COLO829 (cell line): Measurements from ENCODE around the gene NEO1.

Experiments
- DNase-seq: peaks from one replicate; pipeline ENCODE4 v3.0.0; 2012; ENCODE audit warnings: low spot score

NEO1 gene

DNA sequence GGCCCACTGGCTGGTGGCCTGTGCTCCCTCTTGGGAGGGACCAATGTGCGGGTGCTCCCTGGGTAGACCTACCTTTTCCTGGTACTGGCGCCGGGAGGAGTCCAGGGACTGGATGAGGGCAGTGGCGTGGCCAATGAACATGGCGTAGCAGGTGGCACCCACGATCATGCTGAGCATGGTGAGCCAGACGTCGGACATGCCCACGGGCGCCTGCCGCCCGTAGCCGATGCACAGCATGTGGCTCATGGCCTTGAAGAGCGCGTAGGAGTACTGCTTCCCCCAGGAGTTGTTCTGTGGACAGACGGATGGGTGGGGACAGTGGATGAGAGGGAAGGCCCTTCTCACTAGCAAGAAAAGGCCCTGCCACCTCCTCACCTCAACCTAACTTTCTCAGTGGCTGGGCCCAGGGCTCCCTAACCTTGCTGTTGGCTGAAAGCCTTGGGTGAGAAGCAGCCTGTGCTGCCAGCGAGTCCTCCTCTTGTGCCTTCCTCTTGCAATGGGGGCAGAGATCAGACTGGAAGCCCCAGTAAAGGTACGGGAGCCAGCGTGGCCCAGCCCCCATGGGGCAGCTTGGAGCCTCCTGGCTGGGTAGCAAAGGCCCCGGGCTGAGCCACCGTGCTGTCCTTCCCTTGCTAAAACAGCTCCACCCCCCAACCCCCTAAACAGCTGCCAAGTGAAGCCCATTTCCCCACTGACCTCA is 277.4 kb downstream of the NEO1 start:
- DNase-seq: no peak

DNA sequence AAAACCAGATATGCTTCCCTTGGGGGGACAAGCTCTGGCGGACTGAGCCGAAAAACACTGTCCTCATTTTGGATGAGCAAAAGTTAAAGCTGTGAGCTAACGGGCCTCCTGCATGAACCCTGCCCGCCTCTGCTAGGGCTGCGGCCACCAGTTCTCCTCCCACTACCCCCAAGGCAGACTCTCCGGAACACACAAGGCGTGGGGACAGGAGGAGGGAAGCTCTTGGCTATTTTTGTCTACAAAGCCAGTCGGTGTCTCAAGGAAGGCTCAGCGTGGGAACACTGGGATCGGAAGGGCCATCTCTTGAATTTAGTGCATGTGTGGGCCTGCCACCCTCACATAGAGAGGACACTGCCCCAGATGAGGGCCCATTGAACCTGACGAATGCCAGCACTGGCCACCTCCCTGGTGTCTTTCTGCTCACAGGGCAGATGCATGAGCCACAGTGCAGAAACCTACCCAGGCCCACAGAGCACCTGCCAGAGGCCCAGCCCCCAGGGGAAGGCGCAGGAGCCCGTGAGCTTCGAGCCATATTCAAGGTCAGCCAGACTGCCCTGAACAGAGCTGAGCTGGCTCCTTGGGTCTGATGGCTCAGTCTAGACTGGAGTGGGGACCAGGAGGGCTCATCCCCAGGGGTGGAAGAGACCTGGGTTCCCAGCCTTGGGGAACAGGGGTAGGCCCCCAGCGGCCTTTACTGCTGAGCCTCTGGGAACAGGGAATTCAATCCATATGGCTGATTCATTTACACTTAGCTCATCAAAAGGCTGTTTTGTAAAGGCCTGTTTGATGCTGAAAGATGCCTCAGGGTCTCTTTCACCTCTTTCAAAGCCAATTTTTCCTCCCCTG is 278.2 kb downstream of the NEO1 start:
- peak; percentile 9 for DNase-seq

DNA sequence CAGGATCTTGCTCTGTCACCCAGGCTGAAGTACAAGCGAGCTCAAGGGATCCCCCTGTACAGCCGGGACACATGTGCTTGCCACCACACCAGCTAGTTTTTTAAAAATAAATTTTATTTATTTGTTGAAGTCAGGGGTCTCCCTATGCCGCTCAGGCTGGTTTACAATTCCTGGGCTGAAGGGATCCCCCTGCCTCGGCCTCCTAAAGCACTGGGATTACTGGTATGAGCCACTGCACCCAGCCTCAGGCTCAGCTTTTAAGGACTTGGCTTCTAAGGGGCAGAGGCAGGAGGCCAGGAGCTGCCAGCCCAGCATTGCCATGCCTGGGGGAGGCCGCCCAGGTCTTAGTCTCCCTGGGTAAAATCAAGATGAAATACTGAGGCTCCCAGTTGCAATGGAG is 279.2 kb downstream of the NEO1 start:
- no peak for DNase-seq

DNA sequence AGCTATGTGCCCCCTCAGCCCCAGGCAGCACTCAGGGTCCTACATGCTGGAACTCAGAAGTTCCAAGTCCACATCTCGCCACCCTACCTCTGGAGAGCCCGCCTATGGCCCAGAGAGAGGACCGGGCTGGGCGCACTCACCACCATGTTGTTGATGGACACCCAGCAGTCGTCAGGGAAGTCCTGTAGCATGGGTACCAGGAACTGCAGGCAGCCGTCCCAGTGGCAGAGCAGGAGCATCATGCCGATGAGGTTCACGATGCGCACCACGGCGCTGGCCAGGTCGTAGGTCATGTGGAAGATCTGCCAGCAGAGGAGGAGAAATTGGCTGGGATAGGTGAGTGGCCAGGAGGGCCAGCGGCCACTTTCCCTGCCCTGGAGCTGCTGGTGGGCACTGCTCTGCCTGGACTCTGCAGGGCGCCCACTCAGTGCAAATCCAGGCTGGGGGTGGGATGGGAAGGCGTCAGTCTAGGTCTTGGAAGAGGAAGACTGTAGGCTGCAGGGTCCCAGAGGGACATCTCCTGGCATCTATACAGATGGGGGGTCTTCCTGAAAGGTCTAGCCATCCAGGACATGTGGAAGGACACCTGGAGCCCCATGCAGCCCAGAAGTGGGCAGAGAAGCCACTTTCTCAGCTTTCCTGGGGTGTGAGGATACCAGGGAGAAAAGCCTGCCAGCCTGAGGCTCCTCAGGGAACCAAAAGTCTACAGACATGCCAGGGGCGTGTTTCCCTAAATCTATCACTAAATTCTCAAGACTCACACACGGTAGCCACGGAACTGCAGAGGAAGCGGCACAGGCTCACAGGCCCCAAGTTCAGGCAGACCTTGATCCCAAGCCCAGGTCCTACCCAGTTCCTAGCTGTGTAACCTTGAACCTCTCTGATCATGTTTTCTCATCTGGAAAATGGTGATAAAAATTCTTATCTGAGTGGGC is 280.0 kb downstream of the NEO1 start:
- DNase-seq: no peak

DNA sequence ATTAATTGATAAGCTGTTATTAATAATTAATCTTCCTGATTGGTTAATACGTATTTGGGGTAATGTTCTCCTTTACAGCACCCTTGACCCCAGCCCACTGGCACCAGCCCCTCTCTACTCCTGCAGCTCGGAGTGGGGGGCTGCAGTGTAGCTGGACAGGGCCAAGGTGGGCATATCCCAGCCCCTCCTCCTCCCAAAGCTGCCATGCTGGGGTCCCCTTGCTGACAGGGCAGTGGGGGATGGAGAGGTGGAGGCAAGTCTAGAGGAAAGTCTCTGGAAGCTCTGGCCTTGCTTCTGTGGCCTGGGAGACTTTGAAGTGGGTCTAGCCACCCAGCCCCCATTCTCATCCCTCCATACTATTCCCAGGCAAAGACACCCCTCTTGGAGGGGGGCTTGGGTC is 280.7 kb downstream of the NEO1 start:
- DNase-seq: no peak

DNA sequence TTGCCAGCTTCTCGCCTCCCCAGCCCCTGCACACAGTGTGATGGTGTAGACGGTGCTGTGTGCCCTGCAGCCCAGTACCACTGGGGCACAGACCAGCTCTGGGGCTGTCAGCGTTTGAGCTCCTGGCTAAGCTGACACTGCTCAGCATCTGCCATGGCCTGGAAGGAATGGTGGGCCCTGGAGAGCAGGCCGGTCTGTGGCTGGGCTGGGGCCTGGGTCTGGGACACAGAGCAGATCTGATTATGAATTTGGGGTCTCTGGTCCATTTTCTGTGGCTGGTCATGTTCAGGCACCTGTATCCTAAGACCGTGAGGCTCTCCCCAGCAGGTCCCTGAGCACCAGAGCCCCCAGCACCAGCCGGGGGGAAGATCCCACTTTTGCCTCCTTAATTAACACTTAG is 281.8 kb downstream of the NEO1 start:
- no peak for DNase-seq

DNA sequence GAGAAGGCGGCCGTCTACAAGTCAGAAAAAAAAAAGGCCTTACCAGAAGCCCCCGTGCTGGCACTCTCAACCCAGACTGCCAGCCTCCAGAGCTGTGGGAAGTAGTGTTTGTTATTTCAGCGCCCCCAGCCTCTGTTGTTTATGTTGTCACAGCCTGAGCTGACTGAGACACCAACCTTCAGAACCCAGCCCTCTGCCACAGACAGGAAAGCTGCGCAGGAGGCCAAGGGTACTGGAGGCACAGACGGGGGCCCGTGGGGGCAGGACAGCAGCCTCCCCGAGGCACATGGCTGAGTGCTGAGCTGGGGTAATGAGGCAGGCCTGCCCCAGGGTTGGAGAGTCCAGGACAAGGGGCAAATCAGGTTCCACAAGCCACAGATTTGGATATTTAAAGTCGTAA is 282.8 kb downstream of the NEO1 start:
- no peak for DNase-seq

DNA sequence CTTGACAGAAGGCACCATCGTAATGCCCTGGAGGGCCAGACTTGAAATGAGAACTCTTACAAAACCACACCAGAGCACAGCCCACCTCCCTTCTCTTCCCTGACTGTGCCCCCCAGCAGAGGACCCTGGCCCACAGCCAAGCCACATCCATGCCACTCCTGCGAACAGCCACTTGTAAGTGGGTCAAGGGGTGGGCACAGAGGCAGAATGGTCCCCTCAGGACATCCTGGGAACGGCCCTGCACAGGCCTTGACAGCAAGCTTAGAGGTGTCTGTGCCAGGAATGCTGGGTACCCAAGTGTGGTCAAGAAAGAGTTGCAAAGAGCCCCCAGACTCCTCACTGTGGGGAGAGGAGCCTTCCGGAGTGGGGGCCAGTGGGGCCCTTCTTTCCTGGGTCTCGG is 283.2 kb downstream of the NEO1 start:
- no peak for DNase-seq

DNA sequence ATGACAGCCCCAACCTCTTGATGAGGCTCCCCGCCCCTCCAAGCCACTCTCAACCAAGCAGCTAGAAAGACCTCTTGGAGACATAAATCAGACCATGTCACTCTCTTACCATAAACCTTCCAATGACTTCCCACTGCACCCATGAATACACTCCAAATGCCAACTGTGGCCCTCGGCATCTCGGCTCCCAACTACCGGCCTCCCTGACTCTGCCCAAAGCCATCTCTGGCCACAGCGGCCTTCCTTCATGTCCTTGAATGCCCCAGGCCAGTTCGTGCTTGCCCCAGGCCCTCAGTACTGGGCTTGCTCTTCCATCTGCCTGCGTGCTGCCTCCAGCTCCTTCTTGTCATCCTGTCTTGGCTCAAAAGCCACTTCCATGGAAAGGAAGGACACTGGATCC is 284.5 kb downstream of the NEO1 start:
- DNase-seq: no peak

DNA sequence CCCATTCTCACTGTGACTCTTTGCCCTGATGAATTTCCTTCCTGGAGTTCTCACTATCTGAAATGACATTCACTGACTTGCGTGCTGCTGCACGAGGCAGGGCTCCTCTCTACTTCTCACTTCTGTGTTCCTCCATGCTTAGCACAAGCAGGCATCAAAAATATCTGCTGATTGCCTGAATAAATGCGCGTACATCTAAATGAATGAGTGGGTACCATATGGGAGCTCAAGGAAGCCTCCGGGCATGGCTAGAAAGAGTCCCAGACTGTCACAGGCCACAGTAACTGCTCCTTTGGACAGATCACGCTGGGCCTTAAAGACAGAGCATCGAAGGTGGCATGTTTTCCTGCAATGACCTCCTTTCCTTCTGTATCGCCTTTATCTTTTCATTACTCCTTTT is 284.9 kb downstream of the NEO1 start:
- DNase-seq: no peak

DNA sequence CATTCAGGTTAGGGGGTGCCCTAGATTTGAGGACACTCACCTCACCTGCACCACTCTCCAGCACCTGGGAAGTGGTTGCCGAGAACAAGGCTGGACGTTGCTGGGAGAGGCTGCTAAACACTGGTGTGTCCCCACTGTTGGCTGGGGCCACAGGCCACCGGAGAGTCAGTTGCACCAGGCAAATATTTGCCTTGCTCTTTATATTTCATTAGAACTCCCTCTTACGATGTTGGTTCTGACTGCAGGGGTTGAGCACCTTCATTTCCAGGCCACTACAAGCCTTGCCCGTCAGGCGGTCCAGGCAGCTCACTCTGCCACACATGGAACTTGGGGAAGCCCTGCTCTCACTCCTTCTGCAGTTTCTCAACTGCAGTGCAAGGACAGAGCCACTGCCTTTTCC is 285.8 kb downstream of the NEO1 start:
- no peak for DNase-seq

DNA sequence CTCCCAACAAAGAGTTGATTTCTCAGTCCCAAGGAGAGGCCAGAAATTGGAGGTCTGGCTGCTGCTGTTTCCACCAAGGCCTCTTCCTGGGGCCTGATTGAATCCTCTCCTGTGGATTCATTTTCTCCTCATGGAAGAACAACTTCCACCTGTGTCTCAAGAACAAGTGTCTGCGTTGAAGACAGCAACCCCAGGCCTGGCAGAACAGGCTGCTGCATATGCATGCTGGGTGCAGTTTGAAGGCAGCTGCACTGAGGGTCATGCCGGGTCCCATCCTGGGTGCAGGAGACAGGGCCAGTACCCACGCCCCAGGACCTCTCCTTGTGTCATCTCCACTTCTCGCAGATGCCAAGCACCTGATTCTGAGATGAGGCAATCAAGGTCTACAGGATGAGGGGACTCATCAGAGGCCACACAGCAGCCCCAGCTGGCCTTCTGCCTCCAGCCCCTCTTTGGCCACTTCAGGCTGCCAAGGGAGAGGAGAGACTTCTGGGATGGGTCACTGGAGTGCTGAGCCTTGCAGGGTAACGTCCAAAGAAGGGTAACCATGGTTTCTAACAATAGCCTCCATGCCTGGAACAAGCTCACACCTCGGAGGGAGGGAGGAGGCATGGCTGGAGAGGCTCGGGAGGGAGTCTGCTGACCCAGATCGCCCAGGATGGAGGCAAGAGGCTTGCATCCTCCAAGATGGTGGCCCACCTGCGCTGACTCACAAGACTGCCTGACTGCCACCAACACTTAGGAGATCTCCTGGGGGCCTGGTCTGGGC is 286.5 kb downstream of the NEO1 start:
- no peak for DNase-seq

DNA sequence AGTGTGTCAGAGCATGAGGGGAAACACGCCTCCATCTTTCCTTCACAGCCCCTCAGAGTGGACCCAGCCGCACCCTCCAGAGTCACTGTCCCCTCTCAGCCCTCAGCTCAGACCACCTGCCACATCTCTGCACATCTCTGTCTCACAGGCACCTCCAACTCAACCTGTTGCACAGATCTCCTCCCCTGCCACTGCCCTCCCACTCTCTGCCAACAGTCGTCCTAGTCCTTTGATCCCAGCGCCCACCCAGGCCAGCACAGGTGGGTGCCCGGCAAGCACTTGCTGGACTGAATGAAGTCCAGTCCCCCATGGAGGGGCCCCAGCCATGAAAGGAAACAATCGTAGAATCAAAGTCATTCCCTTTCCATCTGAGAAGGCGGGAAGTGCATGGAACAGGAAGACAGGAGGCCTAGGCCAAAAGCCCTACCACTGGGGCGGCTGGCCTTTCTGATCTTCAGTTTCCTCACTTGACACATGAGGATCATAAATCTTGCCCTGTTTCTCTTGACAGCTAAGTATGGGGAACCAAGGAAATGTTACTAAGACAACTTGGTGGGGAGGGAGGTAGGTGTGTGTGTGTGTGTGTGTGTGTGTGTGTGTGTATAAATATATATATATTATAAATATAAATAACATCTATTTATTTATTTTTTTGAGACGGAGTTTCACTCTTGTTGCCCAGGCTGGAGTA is 288.4 kb downstream of the NEO1 start:
- no peak for DNase-seq

DNA sequence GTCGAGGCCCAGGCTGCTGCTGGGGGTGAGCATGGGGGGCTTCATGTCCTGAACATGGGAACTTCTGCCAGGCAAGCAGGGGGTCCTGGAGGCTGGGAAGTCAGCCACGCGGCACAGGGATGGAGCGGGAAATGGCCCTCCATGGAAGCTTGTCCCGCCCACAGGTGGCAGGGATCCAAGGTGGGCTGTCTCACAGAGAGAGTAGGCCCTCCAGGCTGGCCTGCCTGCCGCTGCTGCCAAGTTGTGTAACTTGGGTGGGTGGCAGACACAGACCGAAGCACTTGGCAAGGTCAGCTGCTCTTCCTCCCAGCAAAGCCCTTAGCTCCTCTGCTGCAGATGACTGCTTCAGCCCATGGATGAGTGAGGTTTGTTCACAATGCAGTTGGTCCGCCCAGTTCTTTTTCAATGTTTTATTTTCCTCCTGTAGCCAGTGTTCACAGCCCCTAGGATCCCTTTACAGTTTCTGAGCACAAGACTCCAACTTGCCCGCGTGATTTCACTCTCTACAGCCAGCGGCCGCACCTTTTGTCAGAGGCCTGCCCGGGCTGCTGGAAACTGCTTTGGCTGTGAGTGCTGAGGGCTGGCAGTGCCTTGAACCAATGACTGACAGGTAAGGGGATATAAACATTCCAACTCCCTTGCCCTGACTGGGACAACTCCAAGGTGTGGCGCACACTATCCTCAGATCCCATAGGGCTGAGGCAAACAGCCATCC is 289.8 kb downstream of the NEO1 start:
- DNase-seq: no peak

DNA sequence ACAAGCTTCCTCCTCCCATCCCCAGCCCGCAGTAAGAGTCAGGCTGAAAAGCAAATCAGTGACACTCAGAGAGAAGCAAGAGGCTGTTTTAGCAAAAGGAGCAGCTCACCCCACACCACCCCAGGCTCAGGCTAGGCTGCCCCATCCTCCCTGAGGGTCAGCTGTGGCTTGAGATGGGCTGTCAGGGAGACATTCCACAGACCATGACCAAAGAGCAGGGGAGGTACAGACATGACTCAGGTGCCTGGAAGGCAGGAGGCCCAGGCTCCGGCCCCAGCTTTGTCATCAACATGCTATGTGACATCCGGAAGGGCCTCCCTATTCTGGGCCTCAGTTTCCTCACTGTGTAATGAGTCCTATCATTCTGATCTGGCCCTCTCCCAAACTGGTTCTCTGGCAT is 291.8 kb downstream of the NEO1 start:
- no peak for DNase-seq

DNA sequence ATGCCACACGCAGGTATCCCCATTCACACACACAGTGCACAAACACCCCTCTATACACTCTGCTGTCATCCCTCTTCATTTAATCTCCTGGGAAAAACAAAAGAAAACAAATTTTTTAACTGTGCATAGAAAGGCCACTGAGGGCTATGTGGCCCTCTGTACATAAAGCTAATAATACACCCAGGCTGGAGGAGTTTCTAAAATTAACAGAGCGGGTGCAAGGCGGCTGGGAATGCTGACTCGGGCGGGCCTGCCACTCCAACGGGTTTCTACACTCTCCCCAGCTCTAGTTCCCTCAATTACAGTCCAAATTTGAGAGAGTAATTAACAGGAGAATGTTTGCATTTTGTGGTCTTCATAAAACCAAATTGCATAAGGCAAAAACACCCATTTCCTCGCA is 293.4 kb downstream of the NEO1 start:
- DNase-seq: no peak

DNA sequence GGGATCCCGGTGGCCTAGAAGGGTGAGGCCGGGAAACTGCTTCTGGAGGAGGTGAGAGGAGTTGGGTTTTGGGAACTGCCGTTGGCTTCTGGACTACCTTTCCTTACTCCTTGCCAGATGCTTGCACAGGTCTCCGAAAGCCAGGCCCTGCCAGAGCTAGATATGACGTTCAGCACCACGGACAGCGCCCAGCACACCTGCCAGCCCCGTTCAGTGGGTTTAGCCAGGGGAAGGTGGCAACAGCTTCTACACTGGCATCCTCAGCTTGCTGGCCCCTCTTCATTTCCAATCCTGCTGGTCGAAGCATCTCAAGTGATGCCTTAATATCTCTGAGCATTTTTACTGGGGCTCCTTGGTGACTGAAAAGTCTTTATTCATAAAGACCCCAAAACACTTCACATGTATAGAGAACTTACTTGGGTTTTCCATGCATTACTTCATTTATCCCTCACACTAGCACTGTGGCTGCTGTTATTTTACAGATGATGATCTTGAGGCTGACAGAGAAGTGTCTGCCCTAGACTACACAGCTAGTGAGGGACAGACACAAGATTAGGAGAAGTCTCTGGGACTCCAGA is 294.6 kb downstream of the NEO1 start:
- DNase-seq: no peak

DNA sequence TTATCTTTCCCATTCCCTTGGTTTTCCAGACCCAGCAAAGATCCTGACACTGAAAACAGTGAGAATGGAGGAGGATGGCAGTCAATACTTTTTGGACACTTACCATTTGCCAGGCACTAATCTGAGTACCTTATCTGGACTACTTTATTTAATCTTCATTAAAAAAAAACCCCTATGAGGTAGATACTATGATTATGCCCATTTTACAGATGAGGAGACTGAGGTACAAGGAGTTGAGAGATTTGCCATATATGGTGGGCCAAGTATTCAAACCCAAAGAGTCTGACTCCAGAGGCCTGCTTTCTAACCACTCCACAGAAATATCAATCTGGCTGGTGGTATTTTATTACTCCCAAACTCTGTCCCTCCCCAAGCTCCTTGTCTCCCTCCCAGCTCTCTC is 296.9 kb downstream of the NEO1 start:
- DNase-seq: no peak

DNA sequence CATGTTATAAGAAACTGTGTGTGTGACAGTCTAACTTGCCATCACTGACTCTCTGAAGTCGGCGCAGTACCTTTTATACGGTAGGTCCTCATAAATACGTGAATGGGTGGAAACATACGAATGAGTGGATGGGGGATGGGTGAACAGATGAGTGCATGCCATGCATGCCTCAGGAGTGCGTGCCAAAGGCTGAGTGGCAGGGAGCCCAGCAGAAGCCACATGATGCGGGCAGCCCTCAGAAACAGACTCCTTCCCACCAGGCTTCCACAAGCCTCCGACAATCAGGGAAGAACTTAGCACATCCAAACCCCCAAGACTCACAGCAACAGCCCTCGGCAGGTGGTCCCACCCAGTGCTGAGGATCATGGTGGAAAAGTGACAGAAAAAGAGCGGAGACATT is 299.8 kb downstream of the NEO1 start:
- DNase-seq: no peak

DNA sequence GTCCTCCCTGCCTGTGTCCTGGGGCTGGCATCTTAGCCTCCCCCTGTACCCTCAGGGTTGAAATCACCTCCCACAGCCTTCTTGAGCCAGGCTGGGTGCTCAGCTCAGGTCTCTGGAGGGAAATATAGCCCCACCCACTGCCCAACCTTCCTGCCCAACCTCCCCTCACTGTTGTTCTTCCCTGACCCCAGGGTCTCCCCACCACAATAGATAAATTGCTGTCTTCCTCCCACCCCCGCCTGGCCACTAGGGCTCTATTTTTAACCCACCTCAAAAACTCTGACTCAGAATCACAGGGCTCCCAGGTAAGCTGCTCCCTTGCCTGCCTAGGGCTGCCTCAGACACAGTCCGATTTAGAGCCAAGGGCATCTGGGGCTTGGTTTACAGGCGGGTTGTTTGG is 301.5 kb downstream of the NEO1 start:
- no peak for DNase-seq
